Left hindlimb (tissue), 1 donor: Measurements from ENCODE around the gene TDRD5.
A peak's percentile ranks its signal among the peaks of the same experiment; 100 is the strongest.
"Not testable (repeated sequence)": the region's sequence is repeated elsewhere in the genome, so short reads cannot be mapped to it uniquely, and the experiment has no call there.

ENCODE experiments used
- DNase-seq: peaks from one replicate; pipeline ENCODE4 v3.0.0-alpha.2; 2018

The TDRD5 gene

DNA sequence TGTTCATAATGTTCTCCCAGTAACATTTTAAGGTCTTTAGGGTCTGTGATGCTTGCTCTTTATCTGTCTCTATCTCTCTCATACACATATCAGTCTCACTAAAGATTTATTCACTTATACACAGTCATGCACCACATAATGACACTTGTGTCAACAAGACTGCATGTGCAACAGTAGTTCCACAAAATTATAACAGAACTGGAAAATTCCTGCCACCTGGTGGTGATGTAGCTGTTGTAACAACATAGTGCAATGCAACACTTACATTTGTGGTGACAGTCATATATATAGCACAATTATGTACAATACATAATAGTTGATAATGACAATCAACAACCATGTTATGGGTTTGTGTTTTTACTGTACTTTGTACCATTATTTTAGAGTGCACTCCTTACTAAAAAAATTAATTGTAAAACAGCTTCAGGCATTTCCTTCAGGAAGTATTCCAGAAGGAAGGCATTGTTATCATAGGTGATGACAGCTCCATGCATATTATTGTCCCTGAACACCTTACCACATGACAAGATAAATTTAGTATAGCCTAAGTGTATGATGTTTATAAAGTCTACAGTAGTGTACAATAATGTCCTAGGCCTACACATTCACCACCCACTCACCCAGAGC, 8.1 kb downstream of the TDRD5 start:
- DNase-seq: no peak

DNA sequence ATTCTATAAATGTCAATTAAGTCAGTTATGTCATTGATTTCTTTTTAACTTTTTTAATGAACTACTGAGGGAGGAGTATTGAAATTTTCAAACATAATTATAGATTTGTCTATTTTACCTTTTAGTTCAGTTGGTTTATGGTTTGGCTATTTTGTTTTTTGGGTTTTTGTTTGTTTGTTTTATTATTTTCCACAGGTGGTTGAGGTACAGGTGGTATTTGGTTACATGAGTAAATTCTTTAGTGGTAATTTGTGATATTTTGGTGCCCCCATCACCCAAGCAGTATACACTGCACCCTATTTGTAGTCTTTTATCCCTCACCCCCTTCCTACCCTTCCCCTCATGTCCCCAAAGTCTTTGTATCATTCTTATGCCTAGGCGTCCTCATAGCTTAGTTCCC, 9.5 kb downstream of the TDRD5 start:
- no peak for DNase-seq

DNA sequence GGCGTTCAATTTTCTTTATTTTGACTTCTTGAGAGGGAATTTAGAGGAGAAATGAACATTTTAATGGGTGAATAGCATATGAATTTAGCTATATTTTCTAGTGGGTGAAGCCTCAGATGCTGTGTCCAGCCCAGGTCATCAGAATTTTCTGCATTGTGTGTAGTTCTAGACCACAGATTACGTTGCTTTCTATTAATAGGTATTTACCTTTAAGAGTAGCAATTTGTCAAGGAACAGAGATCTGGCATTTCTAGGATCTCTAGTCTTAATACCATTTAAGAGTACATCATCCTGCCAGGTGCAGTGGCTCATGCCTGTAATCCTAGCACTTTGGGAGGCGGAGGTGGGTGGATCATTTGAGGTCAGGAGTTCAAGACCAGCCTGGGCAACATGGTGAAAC, 20.7 kb downstream of the TDRD5 start:
- DNase-seq: no peak

DNA sequence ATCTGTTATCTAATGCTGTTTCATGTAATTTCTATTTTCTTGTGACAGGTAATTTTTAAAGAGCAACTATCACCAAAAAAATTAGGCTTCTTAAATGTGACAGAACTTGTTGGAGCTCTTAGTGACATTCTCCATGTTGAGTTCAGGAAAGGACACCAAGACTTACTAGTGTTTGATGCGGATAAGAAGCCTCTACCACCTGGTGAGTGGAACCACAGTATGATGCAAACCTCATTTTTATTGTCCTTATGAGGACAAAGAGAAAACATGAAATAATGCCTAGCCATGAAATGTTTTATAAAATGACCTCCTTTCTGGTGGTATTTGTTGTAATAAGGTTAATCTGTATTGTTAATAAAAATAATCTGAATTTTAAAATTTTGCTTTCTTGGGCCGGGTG, 39.1 kb downstream of the TDRD5 start:
- DNase-seq: no peak

DNA sequence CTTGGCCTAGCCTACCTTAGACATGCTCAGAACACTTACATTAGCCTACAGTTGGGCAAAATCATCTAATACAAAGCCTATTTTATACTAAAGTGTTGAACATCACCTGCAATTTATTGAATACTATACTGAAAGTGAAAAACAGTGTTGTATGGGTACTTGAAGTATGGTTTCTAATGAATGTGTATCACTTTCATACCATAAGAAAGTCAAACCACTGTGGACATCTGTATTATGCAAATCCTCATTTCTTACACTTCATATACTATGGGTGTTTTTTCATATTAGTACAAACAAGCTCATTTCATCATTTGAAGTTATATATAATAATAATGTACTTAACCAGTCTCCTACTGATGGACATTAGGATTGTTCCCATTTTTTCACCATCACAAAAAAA, 41.2 kb downstream of the TDRD5 start:
- no peak for DNase-seq

DNA sequence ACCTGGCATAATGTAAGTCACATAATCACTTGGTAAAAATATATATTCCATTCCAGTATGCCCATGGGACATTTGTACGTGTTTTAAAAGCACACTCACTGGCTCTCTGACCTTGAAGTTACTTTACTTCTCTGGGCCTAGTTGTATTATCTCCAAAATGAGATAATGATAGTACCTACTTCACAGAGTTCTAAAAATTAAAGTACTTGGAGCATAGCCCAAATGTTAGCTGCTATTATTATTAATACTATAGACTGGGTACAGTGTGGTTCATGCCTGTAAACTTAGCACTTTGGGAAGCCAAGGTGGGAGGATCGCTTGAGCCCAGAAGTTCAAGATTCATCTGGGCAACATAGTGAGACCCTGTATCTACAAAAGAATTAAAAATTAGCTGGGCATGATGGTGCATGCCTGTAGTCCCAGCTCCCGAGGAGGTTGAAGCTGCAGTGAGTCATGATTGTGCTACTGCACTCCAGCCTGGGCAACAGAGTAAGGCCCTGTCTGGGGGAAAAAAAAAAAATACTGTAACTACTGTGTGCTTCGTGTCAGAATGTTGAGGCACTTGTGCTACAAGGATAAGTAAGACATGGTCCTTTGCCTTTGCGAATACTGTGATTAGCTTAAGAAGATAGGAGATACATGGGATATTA, 45.7 kb downstream of the TDRD5 start:
- no peak for DNase-seq

DNA sequence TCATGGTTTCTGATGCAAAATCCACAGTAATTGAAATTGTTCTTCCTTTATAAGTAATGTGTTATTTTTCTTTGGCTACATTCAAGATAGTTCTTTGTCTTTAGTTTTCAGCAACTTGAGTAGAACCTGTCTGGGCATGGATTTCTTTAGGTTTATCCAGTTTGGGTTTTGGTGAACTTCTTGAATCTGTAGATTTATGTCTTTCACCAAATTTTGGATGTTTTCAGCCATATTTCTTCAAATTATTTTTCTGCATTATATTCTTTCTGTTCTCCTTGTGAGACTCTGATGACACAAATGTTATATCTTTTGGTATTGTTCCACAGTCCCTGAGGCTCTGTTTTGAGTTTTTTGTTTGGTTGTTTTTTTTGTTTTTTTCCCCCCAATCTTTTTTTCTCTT, 69.4 kb downstream of the TDRD5 start:
- no peak for DNase-seq

DNA sequence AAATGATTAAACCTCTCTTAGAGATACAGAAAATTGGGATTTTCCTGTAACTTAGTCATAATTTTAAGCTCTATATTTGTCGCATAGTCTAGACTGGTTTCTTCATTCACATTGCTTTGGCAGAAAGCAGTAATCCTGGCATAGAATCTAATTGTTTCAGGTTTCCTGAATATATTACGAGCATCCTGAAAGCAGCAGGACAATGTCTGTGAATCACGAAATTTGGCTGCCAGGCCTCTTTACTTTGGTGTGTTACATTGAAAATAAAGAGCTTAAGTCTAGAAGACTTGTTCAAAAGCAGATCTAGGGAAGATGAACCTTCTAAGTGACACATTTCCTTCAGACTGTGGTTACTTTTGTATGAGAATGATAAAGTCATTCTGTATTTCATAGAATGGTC, 72.2 kb downstream of the TDRD5 start:
- no peak for DNase-seq

DNA sequence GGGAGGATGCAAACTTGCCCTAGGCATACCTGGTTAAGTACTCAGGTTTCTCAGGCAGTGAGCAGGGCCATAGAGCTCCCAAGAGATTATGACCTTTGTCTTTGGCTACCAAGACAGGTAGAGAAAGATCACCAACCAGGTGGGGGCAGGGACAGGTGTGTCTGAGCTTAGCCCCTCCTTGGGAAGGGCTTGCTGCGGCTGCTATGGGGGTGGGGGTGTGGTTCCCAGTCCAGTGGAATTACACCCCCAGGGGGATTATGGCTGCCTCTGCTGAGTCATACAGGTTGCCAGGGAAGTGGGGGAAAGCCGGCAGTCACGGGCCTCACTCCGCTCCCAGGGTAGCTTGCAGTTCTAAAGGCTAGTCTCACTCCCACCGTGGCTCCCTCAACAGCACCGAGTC, 86.2 kb downstream of the TDRD5 start:
- peak; percentile 23 for DNase-seq

DNA sequence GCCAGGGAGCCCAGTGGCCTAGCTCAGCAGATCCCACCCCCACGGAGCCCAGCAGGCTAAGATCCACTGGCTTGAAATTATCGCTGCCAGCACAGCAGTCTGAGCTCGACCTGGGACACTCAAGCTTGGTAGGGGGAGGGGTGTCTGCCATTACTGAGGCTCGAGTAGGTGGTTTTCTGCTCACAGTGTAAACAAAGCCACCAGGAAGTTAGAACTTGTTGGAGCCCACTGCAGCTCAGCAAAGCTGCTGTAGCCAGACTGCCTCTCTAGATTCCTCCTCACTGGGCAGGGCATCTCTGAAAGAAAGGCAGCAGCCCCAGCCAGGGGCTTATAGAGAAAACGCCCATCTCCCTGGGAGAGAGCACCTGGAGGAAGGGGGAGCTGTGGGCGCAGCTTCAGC, 102.9 kb downstream of the TDRD5 start:
- DNase-seq: not testable (repeated sequence)

DNA sequence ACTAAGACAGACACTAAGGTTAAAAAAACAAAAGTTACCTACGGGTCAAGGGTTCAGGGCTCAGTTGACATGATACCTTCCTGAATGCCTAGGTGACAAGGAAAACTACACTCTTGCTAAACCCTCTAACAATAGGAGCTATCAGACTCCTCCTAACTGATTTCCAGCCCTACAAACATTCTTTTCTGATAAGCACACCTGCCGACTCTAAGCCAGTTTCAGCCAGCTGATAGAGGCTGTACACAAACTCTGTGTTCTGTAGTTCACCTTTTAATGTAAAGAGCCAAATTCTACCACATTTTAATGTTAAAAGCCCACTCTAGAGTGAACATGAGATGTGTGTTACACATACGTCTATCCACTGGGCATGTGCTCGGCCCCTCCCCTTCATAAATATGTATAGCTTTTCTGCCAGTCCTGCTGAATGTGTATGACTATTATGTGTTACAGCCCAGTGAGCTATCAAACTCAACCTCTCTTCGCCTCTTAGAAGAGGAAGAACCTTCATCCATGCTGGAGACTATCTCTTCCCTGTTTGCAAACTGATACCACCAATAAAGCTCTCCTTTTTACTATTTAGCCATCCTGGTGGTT, 111.4 kb downstream of the TDRD5 start:
- no peak for DNase-seq

DNA sequence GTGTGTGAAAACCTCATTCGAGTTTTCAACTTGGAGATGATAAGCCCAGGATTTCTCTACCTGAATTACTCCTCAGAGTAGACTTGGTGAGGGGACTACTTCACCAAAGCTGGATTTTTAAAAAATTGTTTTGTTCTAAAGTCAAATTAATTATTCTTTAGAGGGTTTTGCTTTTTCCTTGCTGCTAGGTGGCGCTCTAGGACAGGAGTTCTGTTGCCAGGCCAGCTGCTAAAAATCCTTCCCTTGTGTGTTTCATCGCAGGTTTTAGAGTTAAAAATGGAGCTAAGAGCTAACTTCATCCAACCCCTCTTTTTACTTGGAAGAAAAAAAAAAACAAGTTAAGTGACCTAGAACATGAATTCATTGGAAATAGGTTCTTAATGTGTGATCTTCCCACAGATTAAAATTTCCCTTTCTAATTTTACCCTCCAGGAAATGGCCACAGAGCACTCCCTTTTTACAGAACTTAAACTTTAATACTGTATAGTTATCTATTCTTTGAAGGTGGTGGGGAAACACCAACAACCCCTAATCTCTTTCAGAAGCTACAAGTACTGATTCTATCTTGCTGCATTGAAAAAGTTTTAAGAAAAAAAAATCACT, 114.8 kb downstream of the TDRD5 start:
- DNase-seq: peak; percentile 61

DNA sequence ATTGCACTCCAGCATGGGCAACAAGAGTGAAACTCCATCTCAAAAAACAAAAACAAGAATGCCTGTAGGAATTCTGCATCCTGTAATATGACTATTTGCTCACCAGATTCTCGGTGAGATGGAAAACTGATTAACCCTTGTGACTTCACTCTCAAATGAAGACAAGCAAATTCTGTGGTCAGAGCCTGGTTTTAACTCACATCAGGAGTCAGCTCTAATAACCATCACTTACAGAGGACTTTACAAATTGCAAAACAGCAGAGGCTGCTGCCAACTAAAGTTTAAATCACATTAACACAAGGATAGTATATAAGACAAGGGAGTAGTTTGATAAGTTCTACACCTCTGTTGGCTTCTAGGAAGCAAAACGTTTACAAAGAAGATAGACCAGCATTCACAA, 115.8 kb downstream of the TDRD5 start:
- no peak for DNase-seq

DNA sequence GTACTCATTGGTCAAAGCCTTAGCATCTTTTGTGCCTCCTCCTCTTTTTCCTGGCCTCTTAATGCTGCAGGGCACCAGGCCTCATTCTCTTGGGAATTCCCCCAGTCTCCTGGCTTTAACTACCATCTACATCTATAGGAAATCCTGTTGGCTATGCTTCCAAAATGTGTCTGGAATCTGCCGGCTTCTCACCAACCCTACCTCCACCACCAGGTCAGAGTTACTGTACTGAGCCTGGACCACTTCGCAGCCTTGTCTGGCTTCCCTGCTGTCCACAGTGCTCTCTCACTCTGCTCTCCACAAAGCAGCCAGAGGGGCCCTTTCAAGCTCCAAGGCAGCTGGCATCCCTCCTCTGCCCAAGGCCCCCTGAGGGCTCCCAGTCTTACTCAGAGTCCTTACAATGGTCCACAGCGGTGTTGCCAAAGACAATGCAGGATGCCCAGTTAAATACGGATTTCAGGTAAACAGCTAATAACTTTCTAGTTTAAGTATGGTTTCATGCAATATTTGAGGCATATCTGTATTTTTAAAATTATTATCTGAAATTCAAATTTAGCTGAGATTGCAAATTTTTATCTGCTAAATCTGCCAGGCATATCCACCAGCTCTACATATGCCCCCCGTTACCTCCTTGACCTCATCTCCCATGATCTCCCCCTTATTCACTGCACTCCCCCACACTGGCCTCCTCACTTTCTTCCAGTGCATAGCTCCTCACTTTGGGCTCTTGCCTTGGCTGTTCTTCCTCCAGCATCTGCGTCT, 117.0 kb downstream of the TDRD5 start:
- DNase-seq: no peak

DNA sequence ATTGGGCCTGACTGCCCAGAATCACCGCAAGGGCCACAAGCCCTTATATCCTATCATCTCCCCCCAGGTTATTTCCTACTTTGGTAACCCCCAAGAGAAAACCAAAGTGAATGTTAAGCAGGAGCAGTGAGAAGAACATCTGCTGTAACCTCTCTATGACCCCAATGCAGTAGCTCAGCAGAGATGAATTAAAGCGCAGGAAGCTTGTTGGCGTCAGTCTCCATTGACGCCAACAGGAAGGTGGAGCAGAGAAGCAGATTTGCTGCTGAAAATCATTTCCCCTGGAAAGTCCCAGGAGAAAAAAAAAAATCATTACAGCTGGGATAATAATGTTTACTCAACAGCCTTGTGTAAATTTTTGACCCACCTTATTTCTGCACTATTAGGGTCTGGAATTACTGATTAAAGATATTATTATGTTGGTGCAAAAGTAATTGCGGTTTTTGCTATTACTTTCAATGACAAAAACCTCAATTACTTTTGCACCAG, 118.3 kb downstream of the TDRD5 start:
- DNase-seq: peak; percentile 60

DNA sequence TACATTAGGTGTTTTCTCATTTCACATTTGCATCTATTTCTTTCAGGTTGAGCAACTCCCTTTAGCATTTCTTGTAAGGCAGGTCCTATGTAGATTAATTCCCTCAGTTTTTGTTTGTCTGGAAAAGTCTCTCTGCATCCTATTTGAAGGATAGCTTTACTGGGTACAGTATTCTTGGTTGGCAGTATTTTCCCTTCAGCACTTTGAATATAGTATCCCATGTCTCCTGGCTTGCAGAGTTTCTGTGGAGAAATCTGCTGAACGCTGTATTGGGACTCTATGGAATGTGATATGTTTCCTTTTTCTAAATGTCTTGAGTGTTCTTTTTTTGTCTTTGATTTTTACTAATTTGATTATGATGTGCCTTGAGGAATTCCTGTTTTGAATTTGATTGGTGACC, 122.5 kb downstream of the TDRD5 start:
- no peak for DNase-seq

DNA sequence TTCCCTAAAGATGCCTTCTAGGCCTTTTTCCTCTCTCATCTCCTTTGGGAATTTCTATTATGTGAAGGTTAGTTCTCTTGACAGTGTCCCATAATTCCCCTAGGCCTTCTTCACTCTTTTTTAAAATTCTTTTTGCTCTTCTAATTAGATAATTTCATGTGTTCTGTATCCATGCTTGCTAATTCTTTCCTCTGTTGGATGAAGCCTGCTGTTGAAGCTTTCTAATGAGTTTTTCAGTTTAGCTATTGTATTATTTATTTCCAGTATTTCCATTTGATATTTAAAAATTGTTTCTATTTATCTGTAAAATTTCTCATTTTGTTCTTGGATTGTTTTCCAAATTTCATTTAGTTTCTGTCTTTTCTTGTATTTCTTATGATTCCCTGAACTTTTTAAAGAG, 123.0 kb downstream of the TDRD5 start:
- DNase-seq: no peak

DNA sequence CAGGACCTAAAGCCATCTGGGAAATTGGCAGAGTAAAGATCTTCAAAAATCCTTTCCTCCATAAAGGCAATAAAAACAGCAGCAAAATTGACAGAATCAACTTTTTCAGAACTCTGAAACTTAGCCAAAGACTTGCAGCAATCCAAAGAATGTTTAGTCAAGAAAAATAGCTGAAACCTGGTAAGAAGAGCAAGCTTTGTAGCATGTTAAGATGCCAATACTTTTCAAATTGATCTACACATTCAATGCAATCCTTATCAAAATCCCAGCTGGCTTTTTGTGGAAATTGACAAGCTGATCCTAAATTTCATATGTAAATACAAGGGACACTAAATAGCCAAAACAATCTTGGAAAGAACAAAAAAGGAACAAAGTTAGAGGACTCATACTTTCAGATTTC, 127.6 kb downstream of the TDRD5 start:
- DNase-seq: no peak

DNA sequence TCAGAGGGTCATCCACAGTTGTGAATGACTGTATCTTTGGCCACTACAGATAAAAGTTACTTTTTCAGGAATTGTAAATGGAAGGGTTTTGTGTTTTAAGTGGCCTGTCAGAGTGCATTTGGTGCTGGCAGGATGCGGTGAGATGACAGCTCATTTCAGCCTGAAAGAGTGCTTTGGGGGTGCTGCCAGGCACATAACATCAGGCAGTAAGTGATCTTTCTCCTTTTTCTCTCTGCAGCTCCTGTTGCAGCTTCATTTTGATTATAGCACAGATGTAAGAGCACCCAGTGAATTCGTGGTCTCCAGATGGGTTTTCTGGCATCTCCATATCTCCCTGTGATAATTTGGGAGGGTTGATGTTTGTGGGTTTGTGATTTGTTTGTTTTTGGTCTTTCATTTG, 136.6 kb downstream of the TDRD5 start:
- DNase-seq: no peak

DNA sequence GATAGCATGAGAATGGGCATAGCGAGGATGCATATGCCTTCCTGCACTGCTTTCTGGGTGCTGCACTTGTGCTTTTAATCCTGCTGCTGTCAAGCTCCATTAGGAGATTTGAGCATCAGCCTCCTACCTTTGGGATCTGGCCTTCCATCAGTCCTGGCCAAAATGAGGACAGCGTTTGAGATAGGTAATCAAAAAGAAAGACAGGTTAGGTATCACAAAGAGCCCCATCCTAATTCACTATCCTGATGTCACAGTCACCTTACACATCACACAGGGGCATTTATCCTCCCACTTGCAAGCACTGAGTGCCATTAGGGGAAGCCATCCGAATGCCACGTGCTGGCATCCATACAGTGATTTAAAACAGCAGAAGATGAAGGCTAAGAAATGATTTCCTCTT, 138.2 kb downstream of the TDRD5 start:
- no peak for DNase-seq

DNA sequence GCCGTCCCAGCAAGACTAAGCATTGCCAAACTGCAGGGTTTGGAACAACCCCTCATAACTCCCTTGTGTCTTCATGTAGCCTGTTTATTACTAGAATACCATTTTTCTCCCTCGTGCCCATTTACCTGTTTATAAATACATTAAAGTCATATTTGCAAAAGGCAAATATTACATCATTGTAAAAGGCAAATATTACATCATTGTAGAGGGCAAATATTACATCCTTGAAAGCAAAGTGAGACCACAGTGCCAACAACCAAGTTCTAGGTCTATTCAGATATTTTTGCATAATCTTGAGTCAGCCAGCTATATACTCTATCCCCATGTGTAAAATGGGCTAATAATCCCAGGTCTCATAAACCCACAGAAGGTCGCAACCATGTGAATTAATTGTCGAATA, 140.0 kb downstream of the TDRD5 start:
- no peak for DNase-seq
